DMS79 treated with DMSO at 0.1 percent for 48 hours (cell line): ENCODE measurements around the gene OMA1.
"Not testable (repeated sequence)": the region's sequence is repeated elsewhere in the genome, so short reads cannot be mapped to it uniquely, and the experiment has no call there.

Source experiments
- DNase-seq: peaks from one replicate; lab custom pipeline; 2025; lab: John Stamatoyannopoulos, UW

Gene OMA1

DNA sequence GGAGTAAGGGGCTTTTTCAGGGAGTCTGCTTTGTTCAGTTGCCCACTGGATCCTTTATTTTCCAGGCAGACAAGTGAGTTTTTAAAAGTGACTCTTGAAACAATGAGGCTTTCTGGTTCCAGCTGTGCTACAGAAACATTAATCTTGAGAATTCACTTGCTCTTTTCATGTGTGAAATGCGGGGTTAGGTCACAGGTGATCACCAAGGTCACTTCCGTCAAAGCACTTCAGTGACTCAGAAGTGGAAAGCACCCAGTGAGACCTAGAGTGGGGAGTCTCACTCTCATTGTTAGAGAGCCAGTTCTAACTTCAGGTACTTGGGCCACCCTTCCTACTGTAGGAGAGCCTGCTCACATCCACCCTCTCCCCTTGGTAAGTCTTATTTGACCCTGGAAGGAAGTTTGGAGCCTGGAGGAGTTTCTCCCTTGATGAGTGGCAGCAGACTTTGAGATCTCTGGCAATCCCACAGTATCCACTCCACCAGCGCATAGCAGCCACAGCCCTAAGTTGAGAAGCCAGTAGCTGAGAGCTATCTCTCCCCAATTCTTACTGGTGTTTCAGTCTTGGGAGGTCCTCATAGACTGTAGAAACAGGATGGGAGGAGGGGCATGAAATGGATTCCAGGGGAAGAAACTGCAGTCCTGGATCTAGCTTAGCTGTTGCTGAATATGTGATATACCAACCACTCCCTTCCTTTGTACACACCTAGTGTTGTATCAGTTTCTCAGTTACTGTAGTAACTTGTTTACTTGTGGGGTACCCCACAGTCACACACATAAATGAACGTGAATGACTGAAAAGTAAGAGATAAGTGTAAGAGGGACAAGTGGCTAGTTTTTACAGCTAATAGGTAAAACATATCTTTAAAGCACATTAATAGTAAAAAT, 27.4 kb upstream of the OMA1 start:
- DNase-seq: peak; percentile 49

DNA sequence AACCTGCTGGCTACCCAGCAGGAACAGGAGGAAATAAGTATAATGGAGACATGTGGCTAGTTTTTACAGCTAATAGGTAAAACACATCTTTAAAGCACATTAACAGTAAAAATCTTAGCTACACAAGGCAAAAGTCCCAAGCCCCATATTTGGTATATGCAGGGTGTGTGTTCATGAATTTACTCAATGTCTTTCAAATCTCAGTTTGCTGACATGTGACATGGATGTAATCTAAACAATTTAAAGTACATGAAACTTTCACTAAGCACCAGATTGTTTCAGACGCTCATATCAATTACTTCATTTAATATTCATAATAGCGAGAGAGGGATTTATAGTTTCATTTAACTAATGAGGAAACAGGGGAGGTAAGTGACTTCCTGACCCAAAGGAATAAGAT, 26.6 kb upstream of the OMA1 start:
- peak; percentile 73 for DNase-seq

DNA sequence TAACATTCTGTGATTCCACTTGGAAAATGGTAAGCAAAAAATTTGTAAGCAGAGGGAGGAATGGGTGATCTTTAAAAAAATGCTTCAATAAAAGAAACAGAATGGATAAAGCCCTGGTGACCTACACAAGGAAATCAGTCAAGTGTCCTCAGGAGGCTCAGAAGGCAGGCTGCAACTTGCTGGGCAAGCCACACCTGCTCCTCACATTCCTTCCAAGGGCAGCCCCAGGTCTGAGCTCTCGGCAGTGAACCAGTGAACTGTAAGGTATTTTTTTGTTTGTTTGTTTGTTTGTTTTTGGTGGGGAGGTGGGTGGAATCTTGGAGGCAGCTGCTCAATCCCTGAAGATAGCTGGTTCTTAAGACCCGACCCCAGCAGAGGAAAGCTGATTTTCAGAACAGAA, 26.2 kb upstream of the OMA1 start:
- DNase-seq: peak; percentile 85

DNA sequence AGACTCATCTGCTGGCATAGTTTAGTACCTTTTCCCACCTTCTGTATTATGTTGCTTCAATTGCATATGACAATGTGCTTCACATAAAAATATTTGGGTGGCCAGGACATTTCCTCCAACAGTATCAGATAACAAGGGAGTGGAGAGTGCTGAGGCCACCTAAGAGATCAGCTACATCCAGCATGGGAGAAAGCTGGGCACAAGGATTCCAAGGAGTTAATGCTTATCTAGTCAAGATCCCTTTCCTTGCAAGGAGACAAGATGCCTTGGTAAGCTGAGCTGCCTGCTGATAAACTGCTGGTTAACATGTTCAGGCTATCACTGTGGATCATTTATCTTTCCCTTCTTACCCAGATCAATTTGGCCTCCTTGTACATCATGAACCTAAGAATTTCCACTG, 25.1 kb upstream of the OMA1 start:
- DNase-seq: no peak

DNA sequence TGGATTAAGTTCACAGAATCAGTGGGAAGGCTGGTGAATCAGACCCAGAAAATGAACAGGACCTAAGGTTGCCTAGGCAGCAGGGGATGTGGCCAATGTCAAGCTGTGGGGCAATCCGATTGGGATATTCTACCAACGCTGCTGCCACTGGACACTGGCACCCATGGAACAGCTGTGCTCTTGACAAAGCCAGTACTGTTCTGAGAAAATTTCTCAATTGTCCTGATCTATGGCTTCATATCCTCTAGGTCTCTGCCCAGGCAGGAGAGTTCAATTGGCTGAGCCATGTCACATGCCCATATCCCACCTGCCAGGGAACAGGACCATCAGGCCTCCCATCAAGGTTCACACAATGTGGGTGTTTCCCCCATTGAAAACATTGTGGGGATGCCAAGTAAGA, 24.3 kb upstream of the OMA1 start:
- DNase-seq: no peak

DNA sequence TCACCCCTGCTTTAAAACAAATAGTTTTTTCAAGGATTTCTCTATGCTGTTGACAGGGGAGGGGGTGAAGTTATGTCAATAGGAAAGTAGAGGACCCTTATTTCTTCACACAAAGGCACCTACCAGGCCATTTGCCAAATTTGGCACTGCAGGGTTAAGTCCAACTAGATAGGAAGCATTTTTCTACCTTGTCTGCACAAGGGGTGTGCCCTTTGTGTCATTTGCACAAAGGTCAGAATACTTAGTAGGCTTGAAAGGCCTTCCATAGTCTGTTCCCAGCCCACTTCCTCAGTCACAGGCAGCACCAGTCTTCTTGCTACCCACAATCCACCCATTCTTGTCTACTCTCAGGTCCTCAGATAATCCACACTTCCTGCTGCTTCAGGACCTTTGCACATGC, 23.6 kb upstream of the OMA1 start:
- DNase-seq: no peak

DNA sequence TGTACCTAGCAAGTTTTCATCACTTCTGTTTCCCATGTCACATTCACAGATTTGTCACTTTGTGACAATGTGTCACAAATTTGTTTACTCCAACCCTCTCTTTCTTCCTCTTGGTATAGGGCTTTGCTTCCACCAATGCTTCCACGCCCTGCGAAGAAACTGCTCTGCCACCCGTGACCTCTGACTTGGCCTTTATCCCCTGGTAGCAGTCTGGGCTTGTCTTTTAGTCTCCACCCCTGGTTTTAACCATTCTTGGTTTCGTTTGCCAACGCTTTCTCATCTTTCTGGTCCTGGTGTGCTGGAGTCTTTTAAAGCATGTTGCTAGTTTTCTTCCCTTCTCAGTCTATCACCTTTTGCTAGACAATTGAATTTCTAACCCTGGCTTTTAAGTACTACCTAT, 22.4 kb upstream of the OMA1 start:
- DNase-seq: no peak

DNA sequence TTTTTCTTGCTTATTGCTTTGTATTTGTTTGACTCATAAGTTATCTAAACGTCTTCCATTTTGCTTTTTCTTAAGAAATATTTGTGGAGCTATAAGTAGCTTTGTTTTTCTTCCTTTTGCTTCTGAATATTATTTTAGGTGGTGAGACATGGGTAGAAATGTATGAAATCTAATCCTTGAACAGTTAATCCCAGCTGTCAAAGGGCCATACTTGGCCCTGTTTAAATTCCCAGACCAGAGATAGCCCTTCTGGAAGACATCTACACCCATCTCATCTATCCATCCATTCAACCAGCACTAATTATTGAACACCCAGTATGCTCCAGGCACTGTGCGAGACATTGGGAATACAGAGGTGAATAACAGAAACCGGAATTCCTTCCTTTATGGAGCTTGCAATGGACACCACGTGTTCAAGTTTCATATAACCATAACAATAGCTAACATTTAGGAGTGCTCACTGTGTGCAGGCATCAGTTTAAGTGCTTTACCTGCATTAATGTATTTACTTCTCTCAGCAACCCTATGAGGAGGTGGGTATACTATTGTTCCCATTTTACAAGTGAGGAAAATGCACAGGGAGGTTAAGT, 21.8 kb upstream of the OMA1 start:
- no peak for DNase-seq

DNA sequence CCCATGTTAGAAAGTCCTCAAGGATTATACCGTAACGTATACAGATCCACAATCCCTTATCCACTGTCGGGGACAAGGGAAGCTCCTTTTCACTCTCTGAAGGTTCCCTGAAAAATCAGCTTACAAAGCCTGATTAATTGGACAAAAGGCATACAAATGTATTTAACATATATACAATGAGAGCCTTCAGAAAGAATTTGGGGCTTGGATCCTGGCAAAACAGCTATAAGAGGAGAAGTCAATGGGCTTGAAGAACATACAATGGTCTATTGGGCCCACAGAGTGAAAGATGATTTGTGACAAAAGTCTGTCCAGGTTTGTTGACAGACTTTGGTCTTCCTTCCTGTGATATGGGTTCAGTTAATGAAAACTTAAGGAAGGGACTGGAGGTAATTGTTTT, 19.8 kb upstream of the OMA1 start:
- DNase-seq: no peak

DNA sequence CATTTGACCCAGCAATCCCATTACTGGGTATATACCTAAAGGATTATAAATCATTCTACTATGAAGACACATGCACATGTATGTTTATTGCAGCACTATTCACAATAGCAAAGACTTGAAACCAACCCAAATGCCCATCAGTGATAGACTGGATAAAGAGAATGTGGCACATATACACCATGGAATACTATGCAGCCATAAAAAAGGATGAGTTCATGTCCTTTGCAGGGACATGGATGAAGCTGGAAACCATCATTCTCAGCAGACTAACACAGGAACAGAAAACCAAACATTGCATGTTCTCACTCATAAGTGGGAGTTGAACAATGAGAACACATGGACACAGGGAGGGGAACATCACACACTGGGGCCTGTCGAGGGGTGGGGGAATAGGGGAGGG, 17.2 kb upstream of the OMA1 start:
- DNase-seq: not testable (repeated sequence)

DNA sequence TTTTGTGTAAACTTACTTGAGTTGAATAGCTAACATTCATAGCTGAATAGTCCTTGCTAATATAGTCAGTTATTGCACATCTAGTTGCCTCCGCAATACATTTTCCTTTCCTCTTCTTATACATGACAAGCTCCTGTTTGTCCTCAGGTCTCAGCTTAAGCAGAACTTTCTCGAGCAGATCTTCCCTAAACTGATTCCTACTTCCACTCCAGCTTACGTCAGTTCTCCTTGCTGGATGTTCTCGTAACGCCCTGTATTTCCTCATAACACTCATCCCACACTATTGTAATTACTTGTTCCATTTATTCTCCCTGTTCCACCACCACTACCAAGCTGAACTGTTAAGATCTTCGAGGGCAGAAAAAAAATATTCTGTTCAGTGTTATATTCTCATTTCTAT, 15.1 kb upstream of the OMA1 start:
- no peak for DNase-seq

DNA sequence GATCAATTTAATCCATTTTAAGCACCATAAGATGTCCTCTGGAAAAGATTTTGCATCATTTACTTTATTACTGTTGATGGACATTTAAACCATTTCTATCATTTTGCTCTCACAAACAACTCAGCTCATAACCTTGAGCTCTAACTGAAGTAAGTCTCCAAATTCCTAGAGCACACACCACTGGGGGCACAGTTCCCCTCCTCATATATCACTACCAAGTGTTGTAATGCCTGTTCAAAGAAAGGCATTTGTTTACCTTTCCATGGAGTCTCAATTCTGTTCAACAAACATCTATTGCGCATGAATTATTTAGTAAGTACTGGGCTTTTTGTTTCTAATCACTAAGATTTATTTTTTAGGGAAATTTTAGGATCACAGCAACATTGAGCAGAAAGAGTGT, 8.9 kb upstream of the OMA1 start:
- DNase-seq: no peak

DNA sequence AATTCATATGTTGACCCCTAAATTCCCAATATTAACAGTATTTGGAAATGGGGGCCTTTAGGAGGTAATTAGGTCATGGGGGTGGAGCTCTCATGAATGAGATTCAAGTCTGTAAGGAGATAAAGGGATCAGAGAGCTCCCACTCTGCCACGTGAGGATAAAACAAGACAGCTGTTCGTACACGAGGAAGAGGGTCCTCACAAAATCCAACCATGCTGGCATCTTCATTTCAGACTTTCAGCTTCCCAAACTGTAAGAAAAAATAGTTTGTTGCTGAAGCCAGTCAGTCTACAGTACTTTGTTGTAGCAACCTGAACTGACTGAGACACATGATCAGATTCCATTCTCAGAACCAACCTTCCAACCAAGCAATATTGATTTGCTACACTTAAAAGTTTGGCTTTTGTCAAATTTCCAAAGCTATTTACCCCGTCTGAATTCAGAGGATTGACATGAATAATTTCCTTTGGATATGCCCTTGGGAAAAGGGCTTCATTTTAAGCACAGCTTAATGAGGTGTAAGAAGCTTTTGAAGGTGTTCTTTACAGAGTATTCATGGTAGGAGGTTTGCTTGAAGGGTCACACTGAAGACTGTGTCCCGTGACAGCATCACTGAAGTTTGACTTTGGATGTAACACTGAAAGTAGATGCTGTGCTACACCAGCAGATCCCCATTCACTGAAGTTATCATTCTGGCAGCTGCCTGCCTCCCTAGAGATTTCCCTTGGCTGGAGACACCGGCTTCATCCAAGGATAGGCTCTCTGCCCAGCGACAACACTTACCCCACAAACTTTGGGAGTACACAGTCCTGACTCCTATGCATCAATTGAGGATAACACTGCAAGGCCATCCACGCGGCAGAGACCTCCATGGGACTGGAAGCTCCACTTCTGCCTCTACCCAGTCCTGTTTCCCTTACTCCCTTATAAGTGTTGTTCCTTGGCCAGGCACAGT, 4.9 kb upstream of the OMA1 start:
- DNase-seq: no peak

DNA sequence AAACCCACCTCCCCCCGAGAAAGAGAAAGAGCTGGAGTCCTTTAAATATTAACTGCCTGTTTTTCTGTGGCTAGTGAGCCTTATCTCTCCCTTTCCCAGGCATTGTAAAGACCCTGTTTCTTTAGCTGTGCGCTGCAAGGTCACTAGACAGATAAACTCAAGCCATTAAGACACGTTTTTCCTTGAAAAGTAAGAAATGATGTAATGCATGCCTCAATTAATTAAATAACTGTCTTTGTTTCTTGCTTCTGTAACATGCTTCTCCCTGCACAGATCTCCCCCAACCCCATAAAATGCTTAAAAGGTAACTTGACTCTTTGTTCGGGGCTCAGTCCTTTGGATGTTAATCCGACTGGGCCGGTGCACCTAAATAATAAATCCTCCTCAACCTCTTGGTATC, 2.8 kb upstream of the OMA1 start:
- DNase-seq: not testable (repeated sequence)

DNA sequence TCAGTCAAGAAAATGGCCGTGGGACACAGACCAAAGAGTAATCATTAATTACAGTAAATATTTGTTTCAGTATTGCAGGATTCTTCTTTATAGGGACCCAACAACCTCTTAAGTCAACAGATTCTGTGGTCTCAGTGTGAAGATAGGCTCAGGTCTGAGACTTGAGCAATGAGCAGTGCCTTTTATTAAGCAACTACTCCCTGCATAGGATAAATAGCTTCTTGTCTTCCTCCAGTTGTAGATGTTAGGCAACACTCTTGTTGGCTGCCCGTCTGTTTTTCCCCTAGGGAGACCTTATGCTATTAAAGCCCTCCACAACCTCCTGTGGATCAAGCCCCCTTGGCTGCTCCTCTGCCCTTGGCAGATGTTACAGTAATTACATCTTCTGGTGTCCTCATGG, 1.8 kb upstream of the OMA1 start:
- DNase-seq: no peak

DNA sequence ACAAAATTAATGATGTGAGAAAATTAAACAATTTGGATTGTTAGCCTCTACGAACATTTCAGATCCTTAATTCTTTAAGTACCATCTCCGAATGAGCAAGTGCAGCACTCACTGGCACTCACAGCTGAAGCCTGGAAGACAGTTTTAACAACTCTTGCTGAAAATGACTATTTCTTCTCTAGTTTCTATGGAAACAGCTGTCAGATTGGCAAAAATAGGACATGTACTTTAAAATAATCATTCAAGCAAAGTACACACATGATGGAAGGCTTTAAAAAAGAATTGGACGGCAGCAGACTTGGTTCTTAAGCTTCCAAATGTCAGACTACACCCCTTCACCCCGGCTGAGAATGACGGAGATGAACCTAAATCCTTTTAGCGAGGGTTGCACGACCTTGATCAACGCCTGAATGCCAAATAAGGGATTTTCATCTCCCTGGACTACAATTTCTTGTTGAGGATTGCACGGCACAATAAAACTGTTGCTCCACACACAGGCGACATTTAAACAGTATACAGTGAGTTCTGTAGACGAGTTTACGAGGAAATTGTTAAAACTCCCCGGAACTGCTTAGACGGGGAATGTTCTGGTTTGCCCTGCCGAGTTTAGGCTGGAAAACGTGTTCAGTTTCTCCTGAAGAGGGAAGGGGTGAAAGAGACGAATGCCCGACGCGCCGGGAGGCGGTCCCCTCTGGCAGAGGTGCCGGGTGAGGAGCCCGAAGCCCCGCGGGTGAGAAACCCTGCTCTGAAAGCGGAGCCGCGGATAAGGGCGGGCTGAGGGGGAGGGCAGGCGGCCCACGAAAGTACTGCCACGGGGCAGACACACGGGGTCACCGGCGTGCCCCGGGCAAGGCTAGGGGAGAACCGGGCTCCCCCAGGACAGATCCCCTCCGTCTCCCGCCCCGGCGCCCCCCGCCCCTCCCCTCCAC, 671 bp downstream of the OMA1 start:
- peak; percentile 91 for DNase-seq

DNA sequence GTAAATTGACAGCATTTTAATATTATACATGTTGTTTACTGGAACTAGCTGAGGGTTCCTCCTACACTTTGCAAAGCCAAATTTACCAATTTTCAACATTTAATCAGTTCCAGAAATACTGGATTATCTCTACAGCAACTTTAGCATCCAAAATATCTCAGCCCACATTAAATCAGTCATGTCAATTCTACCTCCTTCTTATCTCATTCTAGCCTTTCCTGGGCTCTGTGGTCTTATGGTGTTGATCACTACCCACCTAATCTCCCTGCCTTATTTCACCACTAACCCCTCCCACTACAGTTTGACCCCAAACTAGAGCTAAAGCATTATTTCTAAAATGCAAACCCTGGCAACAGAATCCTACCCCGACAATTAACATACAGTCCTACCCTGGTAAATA, 3.3 kb downstream of the OMA1 start:
- no peak for DNase-seq

DNA sequence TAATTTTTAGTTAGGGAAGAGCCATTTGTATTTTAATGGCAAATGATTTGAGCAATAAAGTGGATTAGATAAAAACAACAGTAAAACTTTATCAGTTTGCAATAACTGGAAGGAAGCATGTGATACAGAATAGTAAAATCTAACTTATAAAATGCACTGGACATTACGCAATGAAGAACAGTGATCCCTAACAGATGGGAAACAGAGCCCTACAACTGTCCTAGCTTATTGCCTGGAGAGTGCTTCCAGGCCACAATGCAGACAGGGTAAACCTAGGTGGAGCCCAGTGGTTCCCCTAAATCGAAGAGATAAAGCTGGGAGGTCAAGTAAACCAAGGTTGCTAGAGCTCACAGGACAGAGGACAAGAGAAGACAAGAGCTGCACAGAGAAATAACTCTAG, 7.0 kb downstream of the OMA1 start:
- no peak for DNase-seq

DNA sequence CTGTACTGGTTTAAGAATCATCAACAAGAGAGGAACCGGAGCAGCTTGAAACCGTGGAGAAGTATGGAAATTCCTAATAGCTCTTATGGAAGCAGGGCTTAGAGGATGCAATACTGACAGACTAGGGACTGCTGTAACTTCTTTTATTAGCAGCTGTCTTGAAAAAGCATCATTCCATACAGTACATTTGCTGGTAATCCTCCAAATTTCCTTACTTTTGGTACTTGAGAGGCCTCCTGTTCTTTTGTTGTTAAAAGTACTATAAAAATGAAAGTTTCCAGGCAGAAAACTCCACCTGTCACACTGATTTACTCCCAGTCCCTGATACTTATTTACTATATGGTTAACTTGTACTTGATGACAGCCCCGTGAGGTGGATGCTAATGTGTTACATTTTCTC, 7.7 kb downstream of the OMA1 start:
- DNase-seq: no peak

DNA sequence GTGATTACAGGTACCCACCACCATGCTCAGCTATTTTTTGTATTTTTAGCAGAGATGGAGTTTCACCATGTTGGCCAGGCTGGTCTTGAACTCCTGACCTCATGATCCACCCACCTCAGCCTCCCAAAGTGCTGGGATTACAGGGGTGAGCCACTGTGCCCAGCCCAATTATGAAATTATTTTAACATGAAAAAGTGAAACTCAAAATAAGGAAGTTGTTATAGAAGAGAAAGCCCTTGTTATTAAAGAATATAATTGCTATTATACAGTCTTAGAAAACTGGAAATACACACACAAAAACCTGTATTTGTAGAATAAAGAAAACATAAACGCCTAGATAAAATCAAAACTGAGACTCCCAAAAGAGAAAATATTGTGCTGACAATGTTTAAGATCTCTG, 14.7 kb downstream of the OMA1 start:
- not testable (repeated sequence) for DNase-seq

DNA sequence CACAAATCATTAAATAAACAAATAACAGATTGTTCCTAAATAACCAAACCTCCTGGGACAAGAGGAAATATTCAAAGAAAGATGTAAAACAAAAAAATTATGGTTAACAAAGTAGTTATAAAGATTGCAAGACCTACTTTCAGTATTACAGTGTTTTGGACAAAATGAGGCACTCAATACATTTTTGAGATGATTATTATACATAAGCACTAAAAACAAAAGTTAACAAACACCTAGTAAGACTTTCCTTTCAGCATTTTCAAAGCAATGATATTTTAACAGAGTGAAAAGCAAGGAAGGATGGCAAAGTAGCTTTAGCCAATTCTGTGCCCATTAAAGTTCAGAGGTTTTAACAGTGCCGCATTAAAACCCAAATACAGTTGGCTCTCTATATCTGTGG, 17.2 kb downstream of the OMA1 start:
- no peak for DNase-seq

DNA sequence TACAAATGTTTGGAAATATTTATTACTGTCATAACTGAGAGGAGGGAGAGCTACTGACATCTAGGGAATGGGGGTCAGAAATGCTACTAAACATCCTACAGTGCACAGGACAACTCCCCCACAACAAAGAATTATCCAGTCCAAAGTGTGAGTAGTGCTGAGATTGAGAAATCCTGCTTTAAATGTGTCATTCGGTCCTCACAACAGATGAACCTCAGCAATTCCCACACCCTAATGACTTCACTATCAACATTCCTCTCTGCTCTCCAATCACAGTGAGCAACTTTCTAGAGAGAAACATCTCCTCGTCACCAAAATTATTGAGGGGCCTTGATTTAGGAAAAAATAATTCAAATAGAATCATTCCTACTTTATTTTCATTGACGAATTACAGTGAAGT, 18.0 kb downstream of the OMA1 start:
- no peak for DNase-seq
